OCI-M1 (cell line): ENCODE data around the gene CLIP2.
A peak's percentile ranks its signal among the peaks of the same experiment; 100 is the strongest.
"Not testable (repeated sequence)": the region's sequence is repeated elsewhere in the genome, so short reads cannot be mapped to it uniquely, and the experiment has no call there.

Source experiments
- DNase-seq: peaks from one replicate; lab custom pipeline; 2025; lab: John Stamatoyannopoulos, UW

CLIP2 gene

GRCh38 chr7:74289018-74289658 is at the start of gene CLIP2:
Gene CLIP2 (plus strand): TSS chr7:74289407. CDS start chr7:74317547, 28,140 bp downstream.
- peak; percentile 91 for DNase-seq

DNA sequence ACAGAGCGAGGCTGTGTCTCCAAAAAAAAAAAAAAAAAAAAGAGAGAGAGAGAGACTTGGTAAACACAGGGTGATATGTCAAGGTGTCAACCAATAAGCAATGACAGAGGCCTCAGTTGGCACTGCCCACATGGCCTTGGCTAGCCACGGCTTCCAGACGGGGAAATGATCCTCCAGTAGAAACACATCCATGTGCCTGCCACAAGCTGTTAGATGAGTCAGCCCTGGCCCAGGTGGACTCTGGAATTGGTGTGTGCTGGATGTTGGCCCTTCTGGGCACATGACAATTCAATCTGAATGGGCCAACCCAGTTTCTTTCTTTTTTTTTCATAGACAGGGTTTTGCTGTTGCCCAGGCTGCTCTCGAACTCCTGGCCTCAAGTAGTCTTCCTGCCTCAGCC is 48.7 kb upstream of the CLIP2 start:
- no peak for DNase-seq

DNA sequence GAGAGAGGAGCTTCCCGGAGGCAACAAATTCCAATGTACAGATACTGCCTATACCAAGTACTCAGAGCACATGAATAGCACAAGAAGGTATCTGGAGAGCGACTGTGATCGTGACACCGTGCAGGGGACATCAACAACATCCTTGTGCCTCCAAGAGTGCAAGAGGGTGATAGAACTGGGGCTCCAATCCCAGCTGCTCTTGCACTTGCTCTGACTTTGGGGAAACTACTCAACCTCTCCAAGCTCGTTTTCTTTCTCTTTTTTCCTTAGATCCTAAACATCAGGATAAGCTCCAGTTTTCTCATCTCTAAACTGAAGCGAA is 47.1 kb upstream of the CLIP2 start:
- DNase-seq, result no peak

GRCh38 chr7:74246497-74246896 is 42.7 kb upstream of the CLIP2 start:
- no peak for DNase-seq

GRCh38 chr7:74248156-74248555 is 41.1 kb upstream of the CLIP2 start:
- DNase-seq, result no peak

DNA sequence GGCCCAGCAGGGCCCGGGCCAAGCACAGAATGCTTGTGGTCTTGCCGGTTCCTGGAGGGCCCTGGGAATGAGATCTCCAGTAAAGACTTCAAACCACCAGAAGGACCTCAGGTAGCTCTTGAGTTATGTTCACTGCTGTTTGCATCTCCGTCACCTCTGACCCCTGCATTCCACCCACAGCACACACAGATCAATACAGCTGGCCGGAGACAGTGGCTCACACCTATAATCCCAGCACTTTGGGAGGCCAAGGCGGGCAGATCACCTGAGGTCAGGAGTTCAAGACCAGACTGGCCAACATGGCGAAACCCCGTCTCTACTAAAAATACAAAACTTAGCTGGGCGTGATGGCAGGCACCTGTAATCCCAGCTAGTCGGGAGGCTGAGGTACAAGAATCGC is 40.1 kb upstream of the CLIP2 start:
- not testable (repeated sequence) for DNase-seq

GRCh38 chr7:74252893-74253292 is 36.3 kb upstream of the CLIP2 start:
- DNase-seq, result no peak

DNA sequence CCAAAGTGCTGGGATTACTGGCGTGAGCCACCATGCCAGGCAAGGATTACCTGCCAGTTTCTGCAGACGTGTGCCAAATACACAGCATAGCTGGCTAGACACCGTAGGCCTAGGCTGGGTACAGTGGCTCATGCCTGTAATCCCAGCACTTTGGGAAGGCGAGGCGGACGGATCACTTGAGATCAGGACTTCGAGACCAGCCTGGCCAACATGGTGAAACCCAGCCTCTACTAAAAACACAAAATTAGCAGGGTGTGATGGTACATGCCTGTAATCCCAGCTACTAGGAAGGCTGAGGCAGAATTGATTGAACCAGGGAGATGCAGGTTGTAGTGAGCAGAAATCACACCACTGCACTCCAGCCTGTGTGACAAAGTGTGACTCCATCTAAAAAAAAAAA is 35.9 kb upstream of the CLIP2 start:
- DNase-seq, result no peak

GRCh38 chr7:74253835-74254128 is 35.4 kb upstream of the CLIP2 start:
- DNase-seq, result no peak

GRCh38 chr7:74254129-74254857 is 34.9 kb upstream of the CLIP2 start, which contains the start of gene RFC2:
Gene RFC2 (minus strand): TSS chr7:74254399. CDS start chr7:74254383, 16 bp downstream.
- DNase-seq, result peak; percentile 100

DNA sequence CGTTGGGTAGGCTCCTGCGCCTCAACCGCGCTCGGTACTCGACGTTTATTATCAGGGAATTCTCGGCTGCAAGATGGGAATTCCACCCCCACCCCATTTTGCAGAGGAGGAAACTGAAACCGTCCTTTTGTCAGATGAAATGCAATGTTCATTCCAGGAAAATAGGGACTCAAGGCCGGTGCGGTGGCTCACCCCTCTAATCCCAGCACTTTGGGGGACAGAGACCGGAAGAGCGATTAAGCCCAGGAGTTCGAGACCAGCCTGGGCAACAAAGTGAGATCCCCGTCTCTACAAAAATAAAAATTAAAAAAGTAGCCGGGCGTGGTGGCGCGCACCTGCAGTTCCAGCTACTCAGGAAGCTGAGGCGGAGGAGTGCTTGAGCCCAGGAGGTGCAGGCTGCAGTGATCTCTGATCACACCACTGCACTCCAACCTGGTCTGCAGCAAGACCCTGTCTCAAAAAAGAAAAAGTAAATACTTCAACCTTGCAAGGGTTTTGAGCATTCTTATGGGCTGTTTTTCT is 34.3 kb upstream of the CLIP2 start:
- DNase-seq, result peak; percentile 90

DNA sequence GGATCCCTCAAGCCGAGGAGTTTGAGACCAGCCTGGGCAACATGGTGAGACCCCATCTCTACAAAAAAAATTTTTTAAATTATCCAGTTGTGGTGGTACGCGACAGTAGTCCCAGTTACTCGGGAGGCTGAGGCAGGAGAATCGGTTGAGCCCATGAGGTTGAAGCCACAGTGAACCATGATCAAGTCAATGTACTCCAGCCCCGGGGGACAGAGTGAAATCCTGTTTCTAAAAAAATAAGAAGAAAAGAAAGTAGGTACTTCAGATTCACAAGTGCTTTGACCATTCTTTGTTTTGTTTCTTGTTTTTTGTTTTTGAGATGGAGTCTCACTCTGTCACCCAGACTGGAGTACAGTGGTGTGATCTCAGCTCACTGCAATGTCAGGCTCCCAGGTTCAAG is 33.7 kb upstream of the CLIP2 start:
- DNase-seq, result peak; percentile 50

DNA sequence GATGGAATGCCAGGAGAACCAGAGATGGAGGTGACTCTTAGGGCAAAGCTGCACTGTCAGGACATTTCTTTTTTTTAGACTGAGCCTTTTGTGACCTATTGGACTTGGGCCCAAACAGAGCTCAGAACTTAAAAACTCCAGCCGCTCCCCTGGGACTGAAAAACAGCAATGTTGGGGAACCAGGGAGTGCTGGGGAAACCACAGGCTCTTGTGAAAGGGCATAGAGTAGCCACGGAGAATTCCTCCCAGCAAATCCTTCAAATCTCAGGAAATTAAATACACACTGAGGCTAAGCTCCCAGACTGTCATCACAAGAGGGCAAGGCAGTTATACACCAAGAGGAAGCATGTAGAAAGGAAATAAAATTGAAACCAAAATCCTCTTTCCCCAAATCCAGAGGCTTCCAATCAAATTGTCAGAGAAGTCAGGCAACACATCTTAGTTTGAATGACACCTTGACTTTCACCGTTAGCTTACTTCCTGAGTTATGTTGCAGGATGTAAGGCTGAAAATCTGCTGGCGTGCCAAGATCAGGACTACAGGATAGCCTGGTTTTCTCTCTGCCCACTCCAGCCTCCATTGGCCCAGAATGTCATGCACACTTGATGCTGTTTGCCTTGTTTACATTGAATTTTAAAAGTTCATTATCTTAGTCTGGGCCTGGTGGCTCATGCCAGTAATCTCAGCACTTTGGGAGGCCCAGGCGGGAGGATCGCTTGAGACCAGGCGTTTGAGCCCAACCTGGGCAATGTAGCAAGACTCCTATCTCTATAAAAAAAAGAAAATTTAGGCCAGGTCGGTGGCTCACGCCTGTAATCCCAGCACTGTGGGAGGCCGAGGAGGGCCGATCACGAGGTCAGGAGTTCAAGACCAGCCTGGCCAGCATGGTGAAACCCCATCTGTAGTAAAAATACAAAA is 32.5 kb upstream of the CLIP2 start:
- DNase-seq, result peak; percentile 36

DNA sequence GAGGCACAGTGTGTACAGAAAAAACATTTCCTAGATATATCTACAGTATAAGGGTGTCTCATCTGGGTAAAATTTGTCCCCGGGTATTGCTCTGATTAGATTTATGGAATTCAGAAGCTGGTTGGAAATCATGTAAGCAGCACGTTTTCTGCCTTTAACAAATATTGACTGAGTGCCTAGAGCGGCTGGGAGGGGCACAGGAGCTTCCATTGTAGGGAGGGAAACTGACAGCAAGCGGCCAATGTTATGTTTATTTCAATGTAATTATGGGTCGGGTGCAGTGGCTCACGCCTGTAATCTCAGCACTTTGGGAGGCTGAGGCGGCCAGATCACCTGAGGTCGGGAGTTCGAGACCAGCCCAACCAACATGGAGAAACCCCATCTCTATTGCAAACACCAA is 30.6 kb upstream of the CLIP2 start:
- DNase-seq, result no peak

DNA sequence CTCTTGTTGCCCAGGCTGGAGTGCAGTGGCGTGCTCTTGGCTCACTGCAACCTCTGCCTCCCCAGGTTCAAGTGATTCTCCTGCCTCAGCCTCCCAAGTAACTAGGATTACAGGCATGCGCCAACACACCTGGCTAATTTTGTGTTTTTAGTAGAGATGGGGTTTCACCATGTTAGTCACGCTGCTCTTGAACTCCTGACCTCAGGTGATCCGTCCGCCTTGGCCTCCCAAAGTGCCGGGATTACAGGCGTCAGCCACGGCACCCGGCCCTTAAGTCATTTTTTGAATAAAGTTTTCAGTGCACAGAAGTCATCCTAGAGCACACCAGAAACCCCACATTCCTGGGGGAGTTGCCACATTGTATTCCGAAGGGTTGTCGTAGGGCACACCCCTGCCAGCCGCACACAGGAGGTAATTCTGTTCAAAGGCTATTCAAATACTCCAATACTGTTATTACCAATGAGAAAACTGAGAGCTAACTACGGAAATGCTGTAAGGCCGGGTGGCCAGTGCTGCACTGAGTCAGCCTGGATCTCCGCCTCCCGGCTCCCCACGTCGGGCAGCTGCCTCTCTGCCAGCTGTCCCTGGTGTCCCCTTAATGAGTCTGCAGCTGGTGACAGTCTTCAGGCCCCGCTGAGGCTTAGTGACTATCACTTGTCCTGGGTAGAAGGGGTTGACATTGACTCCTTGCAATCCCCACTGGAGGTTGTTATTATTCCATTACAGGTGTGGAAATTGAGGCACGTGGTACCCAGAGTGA is 26.4 kb upstream of the CLIP2 start:
- DNase-seq, result no peak

DNA sequence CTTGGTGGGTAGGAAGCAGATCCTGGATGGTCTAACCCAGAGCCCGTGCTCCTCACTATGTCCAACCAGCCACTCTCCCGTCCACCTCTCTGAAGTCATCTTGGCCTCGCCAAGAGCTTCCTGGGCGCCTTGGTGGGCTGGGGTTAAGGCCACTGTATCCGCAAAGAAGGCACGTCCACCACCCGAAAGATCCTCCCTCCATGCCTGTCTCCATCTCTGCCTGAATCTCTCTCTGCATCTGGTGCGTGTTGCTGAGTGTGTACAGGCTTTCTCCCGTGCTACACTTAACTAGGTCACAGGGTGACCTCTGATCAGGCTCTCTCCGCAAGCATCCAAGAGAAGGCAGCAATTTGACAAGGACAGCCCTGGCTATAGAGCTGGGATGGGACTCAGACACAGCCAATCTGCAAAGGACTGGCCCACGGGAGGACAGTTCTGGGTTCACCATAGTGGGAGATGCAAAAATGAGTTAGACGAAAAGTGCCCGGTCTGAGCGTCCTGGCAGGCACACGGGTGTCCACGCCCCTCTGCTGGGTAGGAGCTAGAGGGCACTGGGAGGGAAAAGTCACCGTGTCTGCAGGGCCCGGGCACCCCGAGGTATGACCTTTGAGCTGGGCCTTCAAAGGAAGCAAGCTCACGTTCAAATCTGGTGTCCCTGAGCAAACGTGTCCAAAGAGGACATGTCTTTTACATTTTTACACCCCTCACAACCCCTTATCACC is 25.6 kb upstream of the CLIP2 start:
- no peak for DNase-seq

DNA sequence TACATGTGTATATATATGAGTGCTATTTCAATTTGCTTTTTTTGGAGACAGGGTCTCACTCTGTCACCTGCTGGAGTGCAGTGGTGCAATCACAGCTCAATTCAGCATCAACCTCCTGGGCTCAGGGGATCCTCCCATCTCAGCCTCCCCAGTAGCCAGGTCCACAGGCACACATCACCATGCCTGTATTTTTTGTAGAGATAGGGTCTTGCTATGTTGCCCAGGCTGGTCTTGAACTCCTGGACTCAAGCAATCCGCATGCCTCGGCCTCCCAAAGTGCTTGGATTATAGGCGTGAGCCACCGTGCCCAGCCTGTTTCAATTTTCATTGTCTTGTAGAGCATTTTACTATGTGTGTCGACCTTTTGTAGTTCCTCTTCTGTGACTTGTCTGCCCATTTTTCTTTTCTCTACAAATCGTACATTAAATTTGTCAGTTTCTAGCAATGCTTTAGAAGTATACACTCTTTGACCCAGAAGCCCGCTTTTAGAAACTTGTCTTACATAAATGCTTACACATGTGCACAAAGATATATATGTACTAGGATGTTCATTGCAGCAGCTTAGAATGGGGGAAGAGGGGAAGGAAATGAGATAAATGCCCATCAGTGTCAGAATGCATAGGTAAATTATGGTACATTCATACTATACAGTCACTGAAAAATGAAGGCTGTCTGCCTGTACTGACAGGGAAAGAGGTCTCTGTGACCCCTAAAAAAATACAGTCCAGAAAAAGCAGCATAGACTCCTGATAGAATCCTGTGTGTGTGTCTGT is 22.8 kb upstream of the CLIP2 start:
- DNase-seq, result no peak

DNA sequence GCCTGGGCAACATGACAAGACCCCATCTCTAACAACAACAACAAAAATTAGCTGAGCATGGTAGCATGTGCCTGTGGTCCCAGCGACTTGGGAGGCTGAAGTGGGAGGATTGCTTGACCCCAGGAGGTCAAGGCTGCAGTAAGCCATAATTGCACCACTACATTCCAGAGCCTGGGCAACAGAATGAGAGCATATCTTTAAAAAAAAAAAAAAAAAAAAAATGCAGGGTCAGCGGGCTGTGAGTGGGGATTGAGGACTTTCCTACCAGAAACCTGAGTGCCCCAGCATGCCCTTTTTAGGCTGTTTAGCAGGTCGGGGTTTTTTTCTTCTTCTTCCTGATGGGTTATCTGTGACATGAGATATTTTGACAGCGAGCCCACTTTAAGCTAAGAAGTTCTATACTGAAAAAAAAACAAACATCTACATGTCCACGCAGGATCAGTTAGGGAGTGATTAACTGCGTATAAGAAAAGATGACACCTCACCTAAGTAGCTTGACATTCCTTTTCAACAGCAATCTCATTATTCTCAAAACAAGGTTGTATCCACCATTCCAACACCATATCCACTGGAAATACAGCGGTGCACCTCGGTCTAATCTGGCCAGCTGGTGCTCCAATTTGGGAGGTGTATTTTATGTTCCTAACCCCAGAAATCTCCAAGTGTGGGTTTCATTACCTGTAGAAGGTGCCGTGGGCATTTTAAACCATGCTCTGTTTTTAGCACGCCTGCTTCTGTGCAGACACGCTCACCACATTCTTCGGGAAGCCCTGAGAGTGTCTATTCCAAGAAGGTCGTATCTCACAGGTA is 21.2 kb upstream of the CLIP2 start:
- no peak for DNase-seq

- peak; percentile 93 for DNase-seq
Measured at GRCh38 chr7:74269757-74270277, 19.4 kb upstream of the CLIP2 start.
